GM23248 (cell line): Measurements from ENCODE around the gene MT1G.

Source experiments
- EZH2 ChIP-seq: fragments of 200-600 bp; sonication (generic); IDR thresholded peaks from 2 replicates; pipeline ENCODE4 v1.6.1; 2018; ENCODE audit warnings: antibody characterized with exemption, mild to moderate bottlenecking; ENCODE audit not compliant: insufficient read depth, poor library complexity, severe bottlenecking
- EZH2phosphoT487 ChIP-seq: fragments of 200-600 bp; sonication (generic); IDR thresholded peaks from 2 replicates; pipeline ENCODE4 v1.6.1; 2018; ENCODE audit warnings: antibody characterized with exemption, moderate library complexity, mild to moderate bottlenecking, low read depth; ENCODE audit not compliant: insufficient read depth

DNA sequence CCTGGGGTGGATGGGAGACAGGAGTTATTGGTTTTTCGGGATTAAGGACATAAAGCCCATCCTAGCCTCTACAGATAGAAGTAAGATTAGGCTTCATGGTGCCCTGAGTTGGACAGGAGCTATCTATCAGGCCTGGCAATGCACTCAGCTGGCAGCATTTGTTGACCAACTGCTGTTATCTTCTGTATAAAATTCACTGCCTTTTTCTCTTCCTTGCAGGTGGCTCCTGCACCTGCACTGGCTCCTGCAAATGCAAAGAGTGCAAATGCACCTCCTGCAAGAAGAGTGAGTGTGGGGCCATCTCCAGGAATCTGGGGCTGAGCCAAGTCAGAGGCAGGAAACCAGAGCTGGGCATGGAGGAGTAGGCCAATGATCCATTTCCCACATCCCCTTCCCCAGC, 28.8 kb downstream of the MT1G start:
- TF ChIP-seq EZH2 (no peak), EZH2phosphoT487 (no peak)
